Activated naive CD8-positive, alpha-beta T cell treated with anti-CD3 and anti-CD28 coated beads for 36 hours (primary cell): ENCODE measurements around the gene SPTBN4. TPM values are rescaled to one million over a fixed set of nuclear protein-coding genes. Genes with fewer than 3 reads are reported as not detected.

ENCODE experiments used
- DNase-seq: peaks from one replicate; pipeline ENCODE4 v3.0.0; 2021
- H3K27ac Mint-ChIP-seq: one replicate; pipeline ENCODE4 v1.8.0; 2022; ENCODE audit warnings: mild to moderate bottlenecking, moderate library complexity, mixed read lengths
- H3K27me3 Mint-ChIP-seq: one replicate; pipeline ENCODE4 v1.8.0; 2022; ENCODE audit warnings: mild to moderate bottlenecking, mixed read lengths
- H3K36me3 Mint-ChIP-seq: one replicate; pipeline ENCODE4 v1.8.0; 2021; ENCODE audit warnings: mild to moderate bottlenecking, mixed read lengths
- H3K4me1 Mint-ChIP-seq: one replicate; pipeline ENCODE4 v1.8.0; 2021; ENCODE audit warnings: mixed read lengths
- H3K4me3 Mint-ChIP-seq: one replicate; pipeline ENCODE4 v1.8.0; 2022; ENCODE audit warnings: mild to moderate bottlenecking, moderate library complexity, mixed read lengths
- H3K9me3 Mint-ChIP-seq: one replicate; pipeline ENCODE4 v1.8.0; 2022; ENCODE audit warnings: mixed read lengths
- total RNA-seq, 2 experiments: library from RNA; stranded (reverse); gene quantifications; one replicate each; pipeline ENCODE4 v1.2.3, GENCODE V29; 2021

The SPTBN4 gene
- total RNA-seq, 2 experiments from 2014 or later = 1.1 to 2.9 TPM

GRCh38 chr19:40596608-40597328 lies 130.0 kb downstream of the SPTBN4 start:
- no peak overlapping the region for H3K4me3 Mint-ChIP-seq
- DNase-seq = peak; percentile 49

GRCh38 chr19:40597329-40597838 lies 130.6 kb downstream of the SPTBN4 start:
- no peaks in the 10 kb centered on the region for H3K36me3 Mint-ChIP-seq
- H3K4me3 Mint-ChIP-seq = peak overlapping the region; percentile 32
- H3K4me1 Mint-ChIP-seq = peaks cover 40% of the 10 kb centered on the region
- DNase-seq = no peak
- H3K27me3 Mint-ChIP-seq = peaks cover 47% of the 10 kb centered on the region
- H3K9me3 Mint-ChIP-seq = no peaks in the 10 kb centered on the region
- H3K27ac Mint-ChIP-seq = no peak overlapping the region

More at GRCh38 chr19:40596608-40597328, 130.0 kb downstream of the SPTBN4 start:
- H3K36me3 Mint-ChIP-seq = no peaks in the 10 kb centered on the region
- no peaks in the 10 kb centered on the region for H3K9me3 Mint-ChIP-seq
- peaks cover 36% of the 10 kb centered on the region for H3K4me1 Mint-ChIP-seq
- H3K27me3 Mint-ChIP-seq = peaks cover 42% of the 10 kb centered on the region
- no peak overlapping the region for H3K27ac Mint-ChIP-seq

- Mint-ChIP-seq H3K4me1 (peaks cover 47% of the 10 kb centered on the region), H3K36me3 (no peaks in the 10 kb centered on the region), H3K9me3 (no peaks in the 10 kb centered on the region), H3K4me3 (peak overlapping the region; percentile 42), H3K27me3 (peaks cover 55% of the 10 kb centered on the region), H3K27ac (no peak overlapping the region)
- DNase-seq = peak; percentile 84
Measured at GRCh38 chr19:40598121-40598917, 131.5 kb downstream of the SPTBN4 start.

GRCh38 chr19:40598918-40599307 lies 132.1 kb downstream of the SPTBN4 start:
- no peak for DNase-seq
- H3K27me3 Mint-ChIP-seq = peaks cover 56% of the 10 kb centered on the region
- no peak overlapping the region for H3K27ac Mint-ChIP-seq
- H3K36me3 Mint-ChIP-seq = no peaks in the 10 kb centered on the region
- H3K4me1 Mint-ChIP-seq = peaks cover 52% of the 10 kb centered on the region
- H3K9me3 Mint-ChIP-seq = no peaks in the 10 kb centered on the region
- no peak overlapping the region for H3K4me3 Mint-ChIP-seq

GRCh38 chr19:40599331-40599901 lies 132.6 kb downstream of the SPTBN4 start:
- H3K27ac Mint-ChIP-seq = no peak overlapping the region
- H3K4me3 Mint-ChIP-seq = peak overlapping the region; percentile 9
- H3K9me3 Mint-ChIP-seq = no peaks in the 10 kb centered on the region
- H3K36me3 Mint-ChIP-seq = no peaks in the 10 kb centered on the region
- no peak for DNase-seq
- H3K4me1 Mint-ChIP-seq = peaks cover 53% of the 10 kb centered on the region
- peaks cover 56% of the 10 kb centered on the region for H3K27me3 Mint-ChIP-seq

GRCh38 chr19:40599902-40600569 lies 133.2 kb downstream of the SPTBN4 start:
- Mint-ChIP-seq H3K9me3 (no peaks in the 10 kb centered on the region), H3K27ac (no peak overlapping the region), H3K4me3 (no peak overlapping the region), H3K27me3 (peaks cover 56% of the 10 kb centered on the region), H3K36me3 (no peaks in the 10 kb centered on the region), H3K4me1 (peaks cover 52% of the 10 kb centered on the region)
- DNase-seq = no peak

DNA sequence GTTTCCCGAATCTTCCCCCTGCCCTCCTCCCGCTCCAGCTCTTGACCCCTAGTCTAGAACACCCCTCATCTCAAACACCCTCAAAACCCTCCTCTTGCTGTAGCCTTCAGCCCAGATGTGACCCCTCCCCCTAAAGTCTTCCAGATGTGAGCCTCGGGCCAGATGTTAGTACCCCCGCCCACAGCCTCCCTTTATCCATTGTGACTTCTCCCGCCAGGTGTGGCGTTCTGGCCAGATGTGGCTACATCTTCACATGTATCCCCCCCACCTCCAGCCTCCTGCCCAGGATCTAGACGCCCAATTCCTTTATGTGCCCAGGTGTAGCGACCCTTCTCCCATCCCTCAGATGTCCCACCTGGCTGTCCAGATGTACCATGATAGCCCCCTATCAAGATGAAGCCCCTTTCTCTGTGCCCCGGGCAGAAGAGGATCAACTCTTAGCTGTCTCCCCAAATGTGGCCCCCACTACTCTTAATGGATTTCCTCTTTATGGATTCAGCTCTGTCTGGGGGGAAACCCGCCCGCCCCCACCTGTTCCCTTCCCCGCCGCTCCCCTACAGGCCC lies 133.9 kb downstream of the SPTBN4 start:
- no peaks in the 10 kb centered on the region for H3K36me3 Mint-ChIP-seq
- peak overlapping the region; percentile 20 for H3K4me3 Mint-ChIP-seq
- H3K9me3 Mint-ChIP-seq = no peaks in the 10 kb centered on the region
- no peak for DNase-seq
- H3K27ac Mint-ChIP-seq = no peak overlapping the region
- H3K4me1 Mint-ChIP-seq = peaks cover 55% of the 10 kb centered on the region
- H3K27me3 Mint-ChIP-seq = peaks cover 56% of the 10 kb centered on the region

- H3K4me3 Mint-ChIP-seq = peak within 1 kb of the TSS; percentile 60
- peaks cover 59% of the 10 kb centered on the region for H3K4me1 Mint-ChIP-seq
- peaks cover 50% of the 10 kb centered on the region for H3K27me3 Mint-ChIP-seq
Measured at GRCh38 chr19:40601134-40601974, 134.6 kb downstream of the SPTBN4 start, which contains the start of gene LTBP4. Gene LTBP4 (plus strand): TSS chr19:40601369. CDS start chr19:40601388, 19 bp downstream.

GRCh38 chr19:40603071-40603388 lies 136.2 kb downstream of the SPTBN4 start:
- no peak for DNase-seq
- Mint-ChIP-seq H3K27ac (no peak overlapping the region), H3K4me1 (peaks cover 58% of the 10 kb centered on the region), H3K36me3 (no peaks in the 10 kb centered on the region), H3K27me3 (peaks cover 42% of the 10 kb centered on the region), H3K4me3 (no peak overlapping the region), H3K9me3 (no peaks in the 10 kb centered on the region)

More at GRCh38 chr19:40601134-40601974, 134.6 kb downstream of the SPTBN4 start, which contains the start of gene LTBP4:
- DNase-seq = peak; percentile 45
- no peak within 1 kb of the TSS for H3K27ac Mint-ChIP-seq
- no peaks in the 10 kb centered on the region for H3K36me3 Mint-ChIP-seq
- no peaks in the 10 kb centered on the region for H3K9me3 Mint-ChIP-seq

DNA sequence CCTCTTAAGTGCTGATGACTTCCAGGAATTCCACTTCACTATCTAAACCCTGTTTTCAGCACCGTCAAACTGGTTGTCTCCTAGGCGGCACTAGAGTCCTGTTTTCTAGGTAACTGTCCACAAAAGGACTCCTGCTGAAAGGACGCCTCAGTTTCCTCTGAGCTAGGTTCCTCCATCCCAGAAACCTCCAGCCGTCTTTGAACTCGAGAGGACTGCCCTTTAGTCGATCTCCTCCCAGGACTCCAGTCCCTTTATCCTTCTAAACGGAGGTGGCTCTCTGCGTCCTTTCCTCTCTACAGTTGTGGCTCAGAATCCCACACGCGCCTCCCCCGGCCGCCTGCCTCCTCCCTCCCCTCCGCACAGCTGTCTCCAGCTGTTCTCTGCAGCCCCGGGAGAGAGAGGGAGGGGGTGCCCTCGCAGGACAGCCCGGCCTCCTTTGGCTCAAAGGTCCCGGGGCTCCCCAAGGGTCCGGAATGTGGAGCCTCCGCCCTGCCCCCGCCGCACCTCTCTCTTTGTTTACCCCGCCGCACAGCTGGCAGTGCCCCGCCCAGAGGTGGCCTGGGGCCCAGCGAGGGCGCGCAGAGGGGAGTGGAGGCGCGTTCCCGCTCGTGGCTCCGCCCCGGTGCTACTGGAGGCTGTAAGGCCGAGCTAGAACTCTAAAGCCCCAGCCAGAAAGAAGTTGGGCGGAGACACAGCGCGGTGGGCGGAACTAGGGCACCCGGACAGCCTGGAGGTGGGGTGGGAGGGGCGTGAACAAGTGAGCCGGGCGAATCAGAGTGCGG lies 136.8 kb downstream of the SPTBN4 start:
- Mint-ChIP-seq H3K4me1 (peaks cover 56% of the 10 kb centered on the region), H3K27me3 (peaks cover 38% of the 10 kb centered on the region), H3K9me3 (no peaks in the 10 kb centered on the region), H3K36me3 (no peaks in the 10 kb centered on the region), H3K27ac (peak overlapping the region; percentile 38), H3K4me3 (peak overlapping the region; percentile 67)
- peak; percentile 95 for DNase-seq

DNA sequence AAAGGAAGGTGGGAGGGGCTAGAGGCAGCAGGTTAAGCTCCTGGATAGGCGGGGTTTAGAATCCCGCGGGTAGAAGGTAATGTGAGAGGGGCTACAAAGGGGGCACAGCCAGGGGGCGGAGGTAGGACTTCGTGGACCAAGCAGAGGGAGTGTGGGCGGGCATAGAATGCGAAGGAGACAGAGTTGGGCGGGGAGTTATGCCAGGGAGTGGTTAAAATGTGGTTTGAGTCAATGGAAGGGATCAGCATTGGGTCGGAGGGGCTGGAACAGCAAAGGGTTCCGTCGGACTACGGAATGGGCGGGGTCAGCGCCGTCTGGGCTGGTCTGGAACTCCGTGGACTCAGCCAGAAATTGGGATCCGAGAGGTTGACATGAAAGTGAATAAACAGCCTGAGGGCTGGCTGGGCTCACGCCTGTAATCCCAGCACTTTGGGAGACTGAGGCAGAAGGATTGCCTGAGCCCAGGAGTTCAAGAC lies 137.4 kb downstream of the SPTBN4 start:
- H3K27me3 Mint-ChIP-seq = peaks cover 31% of the 10 kb centered on the region
- peak overlapping the region; percentile 38 for H3K27ac Mint-ChIP-seq
- DNase-seq = no peak
- H3K36me3 Mint-ChIP-seq = no peaks in the 10 kb centered on the region
- peak overlapping the region; percentile 67 for H3K4me3 Mint-ChIP-seq
- no peaks in the 10 kb centered on the region for H3K9me3 Mint-ChIP-seq
- peaks cover 57% of the 10 kb centered on the region for H3K4me1 Mint-ChIP-seq

GRCh38 chr19:40604647-40605215 lies 137.9 kb downstream of the SPTBN4 start:
- H3K4me1 Mint-ChIP-seq = peaks cover 54% of the 10 kb centered on the region
- H3K9me3 Mint-ChIP-seq = no peaks in the 10 kb centered on the region
- H3K27ac Mint-ChIP-seq = peak overlapping the region; percentile 75
- DNase-seq = no peak
- H3K4me3 Mint-ChIP-seq = peak overlapping the region; percentile 76
- H3K27me3 Mint-ChIP-seq = peaks cover 26% of the 10 kb centered on the region
- no peaks in the 10 kb centered on the region for H3K36me3 Mint-ChIP-seq
